Measurements from ENCODE around the gene ACACA. TPM values are rescaled to one million over a fixed set of nuclear protein-coding genes. Genes with fewer than 3 reads are reported as not detected.

ACACA gene
- total and polyA plus RNA-seq, 12 donors = 5.6 to 28.0 (median 16.2) TPM

DNA sequence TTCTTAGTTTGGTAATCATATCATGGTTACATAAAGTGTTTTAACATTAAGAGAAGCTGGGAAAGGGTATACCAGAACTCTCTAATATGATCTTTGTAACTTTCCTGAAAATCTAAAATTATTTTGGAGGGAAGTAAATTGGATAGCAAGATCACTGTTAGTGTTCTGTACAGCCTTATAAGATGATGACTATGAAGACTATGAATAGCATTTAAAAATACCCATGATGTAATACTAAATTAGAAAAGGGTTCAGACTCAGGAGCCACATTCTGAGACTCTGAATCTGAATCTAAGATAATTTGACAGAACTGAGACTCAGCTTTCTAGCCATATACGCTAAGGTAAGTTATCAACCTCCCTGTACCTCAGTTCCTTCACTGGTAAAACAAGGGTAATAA is 238.9 kb downstream of the ACACA start:
- DNase-seq = no peak
- H3K9me3 ChIP-seq = no peaks in the 10 kb centered on the region
- TF ChIP-seq, protein P1, sequence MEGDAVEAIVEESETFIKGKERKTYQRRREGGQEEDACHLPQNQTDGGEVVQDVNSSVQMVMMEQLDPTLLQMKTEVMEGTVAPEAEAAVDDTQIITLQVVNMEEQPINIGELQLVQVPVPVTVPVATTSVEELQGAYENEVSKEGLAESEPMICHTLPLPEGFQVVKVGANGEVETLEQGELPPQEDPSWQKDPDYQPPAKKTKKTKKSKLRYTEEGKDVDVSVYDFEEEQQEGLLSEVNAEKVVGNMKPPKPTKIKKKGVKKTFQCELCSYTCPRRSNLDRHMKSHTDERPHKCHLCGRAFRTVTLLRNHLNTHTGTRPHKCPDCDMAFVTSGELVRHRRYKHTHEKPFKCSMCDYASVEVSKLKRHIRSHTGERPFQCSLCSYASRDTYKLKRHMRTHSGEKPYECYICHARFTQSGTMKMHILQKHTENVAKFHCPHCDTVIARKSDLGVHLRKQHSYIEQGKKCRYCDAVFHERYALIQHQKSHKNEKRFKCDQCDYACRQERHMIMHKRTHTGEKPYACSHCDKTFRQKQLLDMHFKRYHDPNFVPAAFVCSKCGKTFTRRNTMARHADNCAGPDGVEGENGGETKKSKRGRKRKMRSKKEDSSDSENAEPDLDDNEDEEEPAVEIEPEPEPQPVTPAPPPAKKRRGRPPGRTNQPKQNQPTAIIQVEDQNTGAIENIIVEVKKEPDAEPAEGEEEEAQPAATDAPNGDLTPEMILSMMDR (IDR thresholded peaks at IDR 0.05) = no peak
- H3K36me3 ChIP-seq = peaks cover 0 to 9% (median 0%) of the 10 kb centered on the region in 9 donors
- intact Hi-C loops (cut with DNase I) = no loop called here
- no peak for ATAC-seq
- H3K27me3 ChIP-seq = no peaks in the 10 kb centered on the region
- 93 to 97% methylated on average over 1 of the region's 1 CpG for WGBS, 2 donors
- H3K4me1 ChIP-seq = no peaks in the 10 kb centered on the region
- H3K27ac ChIP-seq = no peak overlapping the region
- no peak overlapping the region for H3K4me3 ChIP-seq

DNA sequence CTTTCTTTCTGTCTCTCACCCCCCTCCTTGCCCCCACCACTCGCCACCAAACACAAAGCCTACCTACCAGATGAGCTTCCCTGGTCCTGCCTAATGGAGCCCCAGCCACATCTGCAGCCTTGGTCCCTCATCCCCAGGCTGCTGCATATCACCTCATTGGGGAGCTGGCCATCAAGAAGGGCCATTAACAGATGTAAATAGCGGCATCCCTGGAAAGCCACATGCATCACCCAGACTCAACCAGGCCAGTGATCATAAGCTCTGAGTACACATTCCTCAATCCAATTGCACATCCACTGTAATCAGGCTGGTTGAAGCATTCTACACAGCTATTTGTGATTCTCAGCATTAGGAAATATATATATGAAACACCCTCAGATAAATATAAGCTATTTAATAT is 242.6 kb downstream of the ACACA start:
- no peaks in the 10 kb centered on the region for H3K27me3 ChIP-seq
- intact Hi-C loops (cut with DNase I) = no loop called here
- 96 to 98% methylated on average over 2 of the region's 2 CpGs for WGBS, 2 donors

DNA sequence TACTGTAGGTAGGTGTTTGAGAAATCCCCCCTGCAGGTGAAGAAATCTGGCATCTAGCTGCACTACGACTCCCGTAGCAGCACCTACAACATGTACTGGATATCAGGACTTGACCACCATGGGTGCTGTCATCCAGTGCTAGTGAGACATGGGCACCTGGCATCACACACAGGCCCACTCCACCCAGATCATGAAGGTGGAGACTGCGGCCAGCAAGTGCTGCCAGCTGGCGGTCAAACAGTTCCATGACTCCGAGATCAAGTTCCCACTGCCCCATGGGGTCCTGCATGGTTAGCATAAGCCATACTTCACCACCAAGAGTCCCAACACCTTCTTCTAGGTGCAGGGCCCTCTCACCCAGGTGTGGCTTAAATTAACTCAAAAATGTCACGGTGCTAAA is 243.8 kb downstream of the ACACA start:
- intact Hi-C loops (cut with DNase I) = no loop called here

More for the DNA sequence above, 242.6 kb downstream of the ACACA start:
- no peak overlapping the region for H3K4me3 ChIP-seq
- peaks cover 0 to 27% (median 0%) of the 10 kb centered on the region in 9 donors for H3K36me3 ChIP-seq
- TF ChIP-seq, protein P1 (IDR thresholded peaks at IDR 0.05) = no peak
- ATAC-seq (no peak), DNase-seq (no peak)
- no peak overlapping the region for H3K27ac ChIP-seq
- H3K9me3 ChIP-seq = no peaks in the 10 kb centered on the region
- H3K4me1 ChIP-seq = no peaks in the 10 kb centered on the region

DNA sequence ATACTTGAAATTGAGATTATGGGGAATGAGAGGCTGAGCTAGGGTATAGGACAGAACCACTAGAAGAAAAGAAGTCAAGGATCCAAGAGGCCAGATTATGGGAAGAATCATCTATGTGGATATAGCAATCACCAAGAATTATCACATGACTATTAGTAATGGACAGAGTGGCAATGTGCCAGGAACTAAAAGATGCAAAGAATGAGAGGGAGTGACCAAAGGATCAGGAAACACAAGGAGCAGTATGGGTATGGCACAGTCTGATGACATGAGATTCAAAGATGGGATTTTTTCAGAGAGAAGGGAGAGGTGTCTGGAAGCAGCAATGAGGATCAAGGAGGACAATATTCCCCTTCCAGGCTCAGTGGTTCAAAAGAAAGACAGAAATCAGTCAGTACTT is 245.7 kb downstream of the ACACA start:
- Histone ChIP-seq H3K36me3 (peaks cover 0 to 43% (median 0%) of the 10 kb centered on the region in 9 donors), H3K9me3 (no peaks in the 10 kb centered on the region), H3K27ac (no peak overlapping the region), H3K4me1 (no peaks in the 10 kb centered on the region), H3K4me3 (no peak overlapping the region), H3K27me3 (no peaks in the 10 kb centered on the region)
- DNase-seq = no peak
- no peak for ATAC-seq
- intact Hi-C loops (cut with DNase I) = no loop called here
- TF ChIP-seq, protein P1 (IDR thresholded peaks at IDR 0.05) = no peak

More for the DNA sequence above, 243.8 kb downstream of the ACACA start:
- DNase-seq = no peak
- TF ChIP-seq, protein P1 (IDR thresholded peaks at IDR 0.05) = no peak
- H3K27ac ChIP-seq = no peak overlapping the region
- H3K36me3 ChIP-seq = peaks cover 0 to 36% (median 0%) of the 10 kb centered on the region in 9 donors
- H3K4me1 ChIP-seq = no peaks in the 10 kb centered on the region
- no peaks in the 10 kb centered on the region for H3K27me3 ChIP-seq
- ATAC-seq = no peak
- no peak overlapping the region for H3K4me3 ChIP-seq
- H3K9me3 ChIP-seq = no peaks in the 10 kb centered on the region
- 94 to 95% methylated on average over 6 of the region's 6 CpGs for WGBS, 2 donors

All from heart right ventricle (tissue), 16 donors.